Activated CD4-positive, alpha-beta T cell treated with anti-CD3 and anti-CD28 coated beads, Interleukin-10, Interleukin-2, amounts not matched to agents 100 ng/mL and 50 ng/mL, durations not matched to agents 16 hours and 8 hours (primary cell): Measurements from ENCODE around the gene ADH7.
"Not testable (repeated sequence)": the region's sequence is repeated elsewhere in the genome, so short reads cannot be mapped to it uniquely, and the experiment has no call there.

ENCODE experiments used
- DNase-seq: peaks from one replicate; pipeline ENCODE4 v3.0.0-alpha.2; 2020

ADH7 gene

GRCh38 chr4:99435154-99435553 is at the start of gene ADH7:
ADH7 (minus strand) TSS chr4:99435342; CDS start chr4:99435233, 109 bp downstream.
- DNase-seq: no peak

GRCh38 chr4:99483636-99484035 is 48.5 kb upstream of the ADH7 start:
- DNase-seq: no peak

- DNase-seq: no peak
These were observed 38.0 kb upstream of the ADH7 start for GRCh38 chr4:99473131-99473530.

- DNase-seq: no peak
These were observed 36.8 kb upstream of the ADH7 start for GRCh38 chr4:99471896-99472295.

- no peak for DNase-seq
These were observed 36.2 kb upstream of the ADH7 start for GRCh38 chr4:99471349-99471748.

DNA sequence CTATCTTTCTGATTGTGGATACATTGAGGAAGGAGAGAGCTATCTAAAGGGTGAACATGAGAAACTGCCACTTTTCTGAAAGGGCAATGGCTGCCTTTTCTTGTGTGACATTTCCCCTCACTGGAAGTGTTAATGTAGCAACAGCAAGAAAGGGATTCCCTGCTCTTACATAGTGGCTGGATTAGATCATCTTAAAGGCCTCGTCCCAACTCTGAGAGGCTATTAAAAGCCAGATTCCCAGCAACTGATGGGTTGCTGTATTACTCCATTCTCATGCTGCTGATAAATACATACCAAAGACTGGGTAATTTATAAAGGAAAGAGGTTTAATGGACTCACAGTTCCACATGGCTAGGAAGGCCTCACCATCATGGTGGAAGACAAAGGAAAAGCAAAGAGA is 33.7 kb upstream of the ADH7 start:
- no peak for DNase-seq

DNA sequence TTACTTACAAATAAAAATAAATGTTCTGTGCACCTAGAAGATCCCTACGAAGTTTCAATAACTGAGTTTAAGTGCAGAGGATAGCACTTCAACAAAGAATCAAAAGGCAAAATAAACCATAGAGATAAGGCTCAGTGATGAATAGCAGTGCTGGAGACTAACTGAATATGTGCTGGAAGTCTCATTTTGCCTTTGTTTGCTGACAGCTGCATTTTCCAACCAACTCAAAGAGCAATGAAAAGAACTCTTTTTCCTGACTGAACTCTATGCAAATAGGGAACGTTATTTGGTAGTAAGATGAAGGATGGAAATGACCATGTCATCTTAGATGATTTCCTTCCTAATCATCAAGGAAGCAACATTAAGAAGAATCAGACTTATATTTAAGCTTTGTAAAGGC is 32.7 kb upstream of the ADH7 start:
- no peak for DNase-seq

GRCh38 chr4:99463566-99463965 is 28.4 kb upstream of the ADH7 start:
- DNase-seq: no peak

DNA sequence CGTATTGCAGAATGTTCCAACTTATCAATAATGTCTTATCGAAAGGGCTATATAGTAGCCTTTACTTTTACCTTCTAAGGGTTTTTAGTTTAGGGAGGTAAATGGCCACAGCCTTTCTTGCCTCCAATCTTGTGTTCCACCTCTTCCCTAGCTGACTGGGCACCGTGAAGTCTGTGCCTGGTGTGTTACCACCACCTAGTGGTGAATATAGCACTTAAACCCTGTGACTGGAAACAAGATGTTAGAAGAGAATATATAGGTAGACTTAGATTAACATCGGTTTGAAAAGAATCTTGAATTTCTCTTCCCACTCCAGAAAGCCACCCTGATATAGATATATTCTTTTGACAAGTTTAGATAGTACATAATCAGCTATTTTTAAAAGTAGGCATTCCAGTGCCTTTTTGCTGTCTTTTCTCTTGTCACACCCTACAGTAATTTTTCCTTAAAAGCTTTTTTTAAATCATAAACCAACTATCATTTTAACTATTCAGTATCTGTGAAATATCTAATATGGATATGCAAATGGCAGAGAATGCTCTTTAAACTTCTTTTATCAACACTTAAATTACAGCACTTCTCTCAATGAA is 27.8 kb upstream of the ADH7 start:
- peak; percentile 75 for DNase-seq

GRCh38 chr4:99461623-99462401 is 26.7 kb upstream of the ADH7 start:
- DNase-seq: no peak

GRCh38 chr4:99459546-99460042 is 24.5 kb upstream of the ADH7 start:
- DNase-seq: no peak

- DNase-seq: no peak
These were observed 23.8 kb upstream of the ADH7 start for GRCh38 chr4:99458911-99459447.

DNA sequence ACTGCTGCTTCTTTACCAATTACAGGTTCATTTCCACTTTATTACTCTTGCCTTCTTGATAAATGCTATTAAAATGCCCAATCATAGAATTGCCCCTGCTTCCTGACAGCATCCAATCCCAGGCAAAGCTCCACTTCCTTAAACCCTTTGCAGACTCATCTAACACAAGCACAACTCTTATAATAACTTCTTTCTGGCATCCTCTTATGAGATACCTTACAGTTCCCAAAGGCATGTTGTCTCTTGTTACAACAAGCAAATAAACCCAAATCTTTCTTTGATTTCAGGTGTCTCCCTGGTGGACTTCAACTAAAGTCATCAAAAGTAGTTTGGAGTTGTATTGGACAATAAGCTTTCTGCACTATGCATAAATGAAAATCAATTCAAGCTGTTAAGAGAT is 22.5 kb upstream of the ADH7 start:
- DNase-seq: no peak

DNA sequence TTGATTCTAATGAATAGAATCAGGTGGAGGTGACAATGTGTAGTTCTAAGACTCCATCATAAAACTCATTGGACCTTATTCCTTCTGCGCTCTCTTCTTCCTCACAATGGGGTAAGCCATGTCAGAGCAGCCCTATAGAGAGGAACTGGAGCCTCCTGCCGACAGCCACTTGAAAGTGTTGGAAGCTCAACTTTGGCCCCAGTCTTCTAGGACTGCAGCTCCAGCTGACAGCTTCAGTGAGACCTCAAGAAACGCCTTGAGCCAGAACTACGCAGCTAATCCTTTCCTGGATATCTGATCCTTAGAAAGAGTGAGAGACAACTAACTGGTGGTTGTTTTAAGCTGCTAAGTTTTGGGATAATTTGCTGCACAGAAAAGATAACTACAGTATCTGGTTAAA is 22.1 kb upstream of the ADH7 start:
- DNase-seq: no peak

DNA sequence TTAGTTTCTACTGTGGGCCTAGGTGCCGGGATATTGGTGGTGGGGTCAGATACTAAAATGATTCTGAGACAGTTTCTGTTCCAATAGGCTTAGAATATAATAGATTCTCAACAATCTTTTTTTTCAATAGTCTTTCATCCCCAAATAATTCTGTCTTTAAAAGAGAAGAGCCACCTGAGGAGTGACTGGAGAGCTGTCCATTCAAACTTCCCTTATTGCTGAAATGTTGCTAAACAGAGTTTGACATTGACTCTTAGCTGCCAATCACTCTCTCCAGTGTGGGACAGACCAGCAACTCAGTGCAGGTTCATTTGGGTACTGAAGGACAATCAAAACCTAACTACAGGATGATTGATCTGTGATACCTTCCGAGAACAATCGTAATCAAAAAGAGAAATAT is 12.4 kb upstream of the ADH7 start:
- DNase-seq: no peak

DNA sequence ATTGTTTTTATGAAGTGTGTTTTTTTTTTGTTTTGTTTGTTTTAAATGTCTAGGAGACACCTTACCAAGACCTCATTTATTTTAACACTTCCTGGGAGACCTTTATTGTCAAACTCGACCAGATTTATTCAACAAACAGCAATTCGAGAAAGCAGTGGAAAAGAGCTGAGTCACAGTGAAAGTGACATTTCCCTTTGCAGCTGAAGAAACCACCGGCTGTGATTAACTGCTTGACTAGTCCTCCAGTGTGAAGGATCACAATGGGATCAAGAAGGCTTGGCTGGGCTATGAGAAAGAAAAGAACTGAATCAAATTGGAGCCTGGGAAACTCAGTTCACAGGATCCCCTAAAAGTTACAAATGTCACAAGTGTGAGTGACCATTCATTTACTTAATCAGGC is 11.9 kb upstream of the ADH7 start:
- DNase-seq: peak; percentile 70

GRCh38 chr4:99438405-99438780 is 3.3 kb upstream of the ADH7 start:
- no peak for DNase-seq

GRCh38 chr4:99437723-99438404 is 2.7 kb upstream of the ADH7 start:
- no peak for DNase-seq

GRCh38 chr4:99436976-99437722 is 2.0 kb upstream of the ADH7 start:
- DNase-seq: no peak

DNA sequence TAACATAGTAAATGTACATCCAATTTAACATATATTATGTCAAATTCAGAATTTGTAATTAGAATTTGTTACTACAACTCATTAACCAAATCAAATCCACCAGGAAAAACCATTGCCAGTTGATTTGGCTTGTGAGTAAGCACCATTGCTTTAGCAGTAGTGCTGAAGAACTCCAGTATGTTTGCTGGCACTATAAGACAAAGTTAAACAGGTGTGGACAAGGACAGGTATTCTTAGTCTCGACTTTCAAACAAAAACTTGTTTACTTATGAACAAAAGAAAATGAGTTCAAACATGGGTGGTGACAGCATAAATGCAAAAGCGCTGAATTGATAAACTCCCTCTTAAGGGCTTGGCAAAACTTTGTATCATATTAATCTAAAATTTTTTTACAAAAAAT is 1.3 kb upstream of the ADH7 start:
- DNase-seq: no peak

- no peak for DNase-seq
These were observed 5.0 kb downstream of the ADH7 start for GRCh38 chr4:99430106-99430505.

DNA sequence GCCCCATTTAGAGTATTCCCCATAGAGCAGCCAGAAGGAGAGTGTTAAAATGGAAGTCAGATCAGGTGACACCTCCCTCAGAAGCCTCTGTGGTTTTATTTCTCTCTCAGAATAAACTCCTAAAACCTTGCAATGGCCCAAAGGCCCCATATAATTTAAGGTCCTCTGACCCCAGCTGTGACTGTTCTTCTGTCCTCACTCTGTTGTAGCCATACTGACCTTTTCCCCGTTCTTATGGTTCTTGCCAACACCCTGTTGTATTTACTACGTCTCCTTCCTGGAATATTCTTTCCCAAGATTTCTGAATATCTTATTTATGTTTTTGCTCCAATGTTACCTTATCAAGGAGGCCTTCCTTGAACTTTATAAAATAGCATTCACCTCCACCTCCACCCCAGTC is 18.0 kb downstream of the ADH7 start:
- no peak for DNase-seq

DNA sequence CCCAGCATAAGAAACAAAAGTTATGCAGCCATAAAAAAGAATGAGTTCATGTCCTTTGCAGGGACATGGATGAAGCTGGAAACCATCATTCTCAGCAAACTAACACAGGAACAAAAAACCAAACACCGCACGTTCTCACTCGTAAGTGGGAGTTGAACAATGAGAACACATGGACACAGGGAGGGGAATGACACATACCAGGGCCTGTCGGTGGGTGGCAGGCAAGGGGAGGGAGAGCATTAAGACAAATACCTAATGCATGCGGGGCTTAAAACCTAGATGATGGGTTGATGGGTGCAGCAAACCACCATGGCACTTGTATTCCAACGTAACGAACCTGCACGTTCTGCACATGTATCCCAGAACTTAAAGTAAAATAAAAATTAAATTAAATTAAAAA is 19.4 kb downstream of the ADH7 start:
- not testable (repeated sequence) for DNase-seq
